ENCODE data around the gene CIROP. TPM values are rescaled to one million over a fixed set of nuclear protein-coding genes. Genes with fewer than 3 reads are reported as not detected.

The CIROP gene
- total and polyA plus RNA-seq, 4 donors: not detected

DNA sequence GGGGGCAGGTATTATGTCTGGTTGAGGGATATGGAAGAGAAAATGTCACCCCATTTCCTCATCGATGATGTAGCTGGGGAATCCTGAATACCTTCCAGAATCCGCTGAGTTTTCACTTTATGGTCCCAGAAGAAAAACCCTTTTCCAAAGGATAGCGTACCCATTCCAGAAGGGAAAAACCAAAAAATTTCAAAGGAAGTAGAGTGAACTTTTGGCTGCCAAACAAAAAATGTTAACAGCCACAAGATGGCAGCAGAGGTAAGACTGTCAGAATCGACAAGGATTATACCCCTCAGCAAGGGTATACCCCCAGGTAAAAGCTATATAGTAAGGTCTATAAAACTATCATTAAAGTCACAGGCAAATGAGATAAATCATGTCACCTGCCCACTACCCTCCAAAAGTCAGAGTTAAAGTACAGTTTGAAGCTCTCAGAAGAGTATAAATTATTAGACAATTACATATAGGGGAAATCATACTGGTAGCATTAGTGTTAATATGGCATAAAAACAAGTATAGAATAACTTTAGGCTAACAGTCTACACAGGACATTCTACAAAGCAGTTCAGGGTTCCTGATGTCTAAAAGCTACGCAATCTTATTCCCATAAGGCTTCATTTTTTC lies 27.9 kb downstream of the CIROP start:
- Histone ChIP-seq H3K4me1 (ENCODE audit: control insufficient read depth in 4 of 4, insufficient read depth in 4 of 4, low read length in 3 of 4) (peaks cover 2 to 9% (median 6%) of the 10 kb centered on the region in 4 donors), H3K36me3 (ENCODE audit: control insufficient read depth in 4 of 4, insufficient read depth in 3 of 4, low read depth in 1 of 4, low read length in 3 of 4) (peaks cover 8 to 76% (median 65%) of the 10 kb centered on the region in 4 donors), H3K27ac (ENCODE audit: low read depth in 1 of 2, low read length in 2 of 2) (no peak overlapping the region), H3K9me3 (ENCODE audit: control insufficient read depth in 4 of 4, low read length in 3 of 4) (no peaks in the 10 kb centered on the region), H3K27me3 (ENCODE audit: control insufficient read depth in 4 of 4, insufficient read depth in 4 of 4, low read length in 3 of 4) (no peaks in the 10 kb centered on the region), H3K4me3 (ENCODE audit: low read depth in 1 of 3, low read length in 3 of 3) (no peak overlapping the region), H3K9ac (ENCODE audit: low read depth in 1 of 2, low read length in 2 of 2) (no peak overlapping the region)
- TF ChIP-seq ZBTB33 (IDR thresholded peaks at IDR 0.05) (no peak), RXRA (IDR thresholded peaks at IDR 0.05) (no peak), GABPA (IDR thresholded peaks at IDR 0.05 in 1 of 2, conservative IDR thresholded peaks at IDR 0.05 in 1 of 2) (no peak), SP1 (IDR thresholded peaks at IDR 0.05) (no peak), JUND (IDR thresholded peaks at IDR 0.05) (no peak), HNF4A (conservative IDR thresholded peaks at IDR 0.05) (no peak), RAD21 (IDR thresholded peaks at IDR 0.05) (peak; percentile 57 to 67), HNF4G (IDR thresholded peaks at IDR 0.05) (no peak), EGR1 (IDR thresholded peaks at IDR 0.05; ENCODE audit: low read depth in 2 of 2) (no peak), FOXA2 (IDR thresholded peaks at IDR 0.05) (no peak), NR2F2 (IDR thresholded peaks at IDR 0.05) (no peak), CTCF (IDR thresholded peaks at IDR 0.05; ENCODE audit: low read depth, low read length, missing input control) (peak; percentile 44), MAX (IDR thresholded peaks at IDR 0.05) (no peak), YY1 (IDR thresholded peaks at IDR 0.05) (peak; percentile 21), FOXA1 (IDR thresholded peaks at IDR 0.05) (no peak), REST (IDR thresholded peaks at IDR 0.05) (no peak), TAF1 (conservative IDR thresholded peaks at IDR 0.05) (no peak)
- TF ChIP-seq, protein P1, sequence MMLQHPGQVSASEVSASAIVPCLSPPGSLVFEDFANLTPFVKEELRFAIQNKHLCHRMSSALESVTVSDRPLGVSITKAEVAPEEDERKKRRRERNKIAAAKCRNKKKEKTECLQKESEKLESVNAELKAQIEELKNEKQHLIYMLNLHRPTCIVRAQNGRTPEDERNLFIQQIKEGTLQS (IDR thresholded peaks at IDR 0.05): no peak
- no peak for DNase-seq (ENCODE audit: low spot score)
- 66% methylated on average over 5 of the region's 5 CpGs for WGBS
